IPS DF 6.9 (cell line): ENCODE results near the gene PPID.
"Not testable (repeated sequence)": the region's sequence is repeated elsewhere in the genome, so short reads cannot be mapped to it uniquely, and the experiment has no call there.

Source experiments
- DNase-seq: peaks from one replicate; pipeline ENCODE4 v3.0.0-alpha.2; 2013; ENCODE audit warnings: low read depth, low spot score
- H3K27ac ChIP-seq: one replicate; pipeline ENCODE4 v1.5.1; 2013; ENCODE audit warnings: low read length, control low read depth
- H3K27me3 ChIP-seq: 2 replicates; pipeline ENCODE4 v1.6.1; 2013; ENCODE audit warnings: mild to moderate bottlenecking, low read length; ENCODE audit not compliant: control insufficient read depth, insufficient read depth
- H3K36me3 ChIP-seq: 2 replicates; pipeline ENCODE4 v1.6.1; 2013; ENCODE audit warnings: low read length; ENCODE audit not compliant: control insufficient read depth, insufficient read depth
- H3K4me1 ChIP-seq: 2 replicates; pipeline ENCODE4 v1.6.1; 2013; ENCODE audit warnings: low read length; ENCODE audit not compliant: control insufficient read depth, insufficient read depth
- H3K4me3 ChIP-seq: 2 replicates; pipeline ENCODE4 v1.5.1; 2013; ENCODE audit warnings: mild to moderate bottlenecking, low read length
- H3K9me3 ChIP-seq: 2 replicates; pipeline ENCODE4 v1.6.1; 2013; ENCODE audit warnings: low read length, inconsistent platforms; ENCODE audit not compliant: control insufficient read depth, insufficient read depth
- WGBS: extraction: QIAGEN DNeasy Blood & Tissue Kit; methylation state at CpG from one replicate; pipeline ENCODE4 v1.1.7; 2013; ENCODE audit warnings: mixed read lengths, missing lambda C conversion rate; ENCODE audit not compliant: insufficient read length, insufficient coverage; 5-methylcytosine and 5-hydroxymethylcytosine counted together

Gene PPID

GRCh38 chr4:158669310-158669709 lies 53.9 kb downstream of the PPID start:
- Histone ChIP-seq H3K4me1 (no peaks in the 10 kb centered on the region), H3K9me3 (no peaks in the 10 kb centered on the region), H3K27me3 (no peaks in the 10 kb centered on the region), H3K27ac (no peak overlapping the region), H3K36me3 (no peaks in the 10 kb centered on the region), H3K4me3 (no peak overlapping the region)
- DNase-seq: no peak
- no CpG with 5 or more reads among the region's 7 CpGs for WGBS

GRCh38 chr4:158667651-158668198 lies 55.5 kb downstream of the PPID start:
- Histone ChIP-seq H3K9me3 (no peaks in the 10 kb centered on the region), H3K27ac (no peak overlapping the region), H3K27me3 (no peaks in the 10 kb centered on the region), H3K4me3 (no peak overlapping the region), H3K4me1 (no peaks in the 10 kb centered on the region), H3K36me3 (no peaks in the 10 kb centered on the region)
- no peak for DNase-seq
- WGBS: no CpG with 5 or more reads among the region's 3 CpGs

DNA sequence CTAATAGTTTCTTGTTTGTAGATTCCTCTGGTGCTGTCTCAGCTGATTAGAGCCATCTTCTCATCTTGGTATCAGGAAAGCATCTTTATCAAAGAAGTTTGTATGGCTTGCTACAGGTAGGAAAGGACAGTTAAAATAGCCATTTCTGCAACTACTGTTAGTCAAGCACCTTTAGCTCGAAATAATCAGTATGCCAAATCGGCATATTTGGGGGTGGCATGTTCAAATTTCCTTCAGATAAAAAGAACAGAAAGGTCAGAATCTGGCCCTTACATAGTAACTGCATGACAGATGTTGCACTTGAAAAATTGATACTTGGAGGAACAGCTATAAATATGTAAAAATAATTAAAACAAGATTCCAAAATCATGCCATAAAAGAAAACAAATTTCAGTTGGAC lies 56.3 kb downstream of the PPID start:
- DNase-seq: no peak
- Histone ChIP-seq H3K9me3 (no peaks in the 10 kb centered on the region), H3K4me3 (no peak overlapping the region), H3K27ac (no peak overlapping the region), H3K27me3 (no peaks in the 10 kb centered on the region), H3K36me3 (no peaks in the 10 kb centered on the region), H3K4me1 (no peaks in the 10 kb centered on the region)
- WGBS: no CpG with 5 or more reads among the region's 2 CpGs

- Histone ChIP-seq H3K36me3 (no peaks in the 10 kb centered on the region), H3K9me3 (no peaks in the 10 kb centered on the region), H3K4me3 (no peak overlapping the region), H3K27ac (no peak overlapping the region), H3K27me3 (no peaks in the 10 kb centered on the region), H3K4me1 (no peaks in the 10 kb centered on the region)
- no peak for DNase-seq
- WGBS: no CpG with 5 or more reads among the region's 18 CpGs
Observed at GRCh38 chr4:158664806-158665205, 58.4 kb downstream of the PPID start.

DNA sequence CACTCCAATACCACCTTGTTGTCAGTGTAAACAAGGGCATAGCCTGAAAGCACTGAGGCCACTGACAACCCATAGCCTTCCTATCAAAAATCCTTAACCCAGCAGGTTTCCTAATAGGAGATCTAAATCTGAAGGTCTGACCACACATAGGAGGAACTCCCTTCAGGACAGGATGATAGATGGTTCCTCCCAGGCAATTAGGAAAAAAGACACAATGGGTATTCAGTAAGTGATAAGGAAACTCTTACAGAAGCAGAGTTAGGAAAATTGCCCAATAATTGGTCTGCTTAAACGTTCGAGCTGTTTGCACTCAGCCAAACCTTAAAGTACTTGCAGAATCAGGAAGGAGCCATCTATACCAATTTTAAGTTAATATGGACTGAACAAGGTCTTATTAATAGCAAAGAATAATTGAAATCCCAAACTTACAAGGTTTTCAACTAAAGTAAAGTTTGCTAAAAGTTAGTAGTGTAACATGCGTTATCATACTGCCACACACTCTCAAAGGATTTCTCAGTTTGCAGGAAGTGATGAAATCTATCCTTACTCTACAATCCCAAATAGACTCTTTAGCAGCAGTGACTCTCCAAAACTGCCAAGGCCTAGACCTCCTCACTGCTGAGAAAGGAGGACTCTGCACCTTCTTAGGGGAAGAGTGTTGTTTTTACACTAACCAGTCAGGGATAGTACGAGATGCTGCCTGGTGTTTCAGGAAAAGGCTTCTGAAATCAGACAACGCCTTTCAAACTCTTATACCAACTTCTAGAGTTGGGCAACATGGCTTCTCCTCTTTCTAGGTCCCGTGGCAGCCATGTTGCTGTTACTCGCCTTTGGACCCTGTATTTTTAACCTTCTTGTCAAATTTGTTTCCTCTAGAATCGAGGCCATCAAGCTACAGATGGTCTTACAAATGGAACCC lies 59.2 kb downstream of the PPID start:
- not testable (repeated sequence) for H3K36me3 ChIP-seq, H3K4me1 ChIP-seq, H3K27me3 ChIP-seq, H3K4me3 ChIP-seq, DNase-seq, H3K27ac ChIP-seq, H3K9me3 ChIP-seq
- WGBS: no CpG with 5 or more reads among the region's 8 CpGs

DNA sequence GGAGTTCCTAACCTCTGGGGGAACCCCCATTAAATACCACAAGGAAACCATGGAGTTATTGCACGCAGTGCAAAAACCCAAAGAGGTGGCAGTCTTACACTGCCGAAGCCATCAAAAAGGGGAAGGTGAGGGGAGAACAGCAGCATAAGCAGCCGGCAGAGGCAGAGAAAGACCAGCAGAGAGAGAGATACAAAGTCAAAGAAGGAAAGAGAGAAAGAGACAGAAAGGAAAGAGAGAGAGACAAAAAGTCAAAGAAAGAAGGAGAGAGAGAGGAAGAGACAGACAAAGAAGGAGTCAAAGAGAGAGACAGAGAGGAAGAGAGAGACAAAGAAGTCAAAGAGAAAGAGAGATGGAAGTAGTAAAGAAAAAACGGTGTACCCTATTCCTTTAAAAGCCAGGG lies 59.9 kb downstream of the PPID start:
- not testable (repeated sequence) for H3K36me3 ChIP-seq, H3K4me1 ChIP-seq, DNase-seq, H3K27me3 ChIP-seq, H3K4me3 ChIP-seq, H3K27ac ChIP-seq, H3K9me3 ChIP-seq
- WGBS: no CpG with 5 or more reads among the region's 4 CpGs
